ENCODE measurements around the gene CLIC3. TPM values are rescaled to one million over a fixed set of nuclear protein-coding genes. Genes with fewer than 3 reads are reported as not detected.

CLIC3 gene
- total RNA-seq, 4 donors from 2014 or later = 0.36 TPM; not detected in 3

DNA sequence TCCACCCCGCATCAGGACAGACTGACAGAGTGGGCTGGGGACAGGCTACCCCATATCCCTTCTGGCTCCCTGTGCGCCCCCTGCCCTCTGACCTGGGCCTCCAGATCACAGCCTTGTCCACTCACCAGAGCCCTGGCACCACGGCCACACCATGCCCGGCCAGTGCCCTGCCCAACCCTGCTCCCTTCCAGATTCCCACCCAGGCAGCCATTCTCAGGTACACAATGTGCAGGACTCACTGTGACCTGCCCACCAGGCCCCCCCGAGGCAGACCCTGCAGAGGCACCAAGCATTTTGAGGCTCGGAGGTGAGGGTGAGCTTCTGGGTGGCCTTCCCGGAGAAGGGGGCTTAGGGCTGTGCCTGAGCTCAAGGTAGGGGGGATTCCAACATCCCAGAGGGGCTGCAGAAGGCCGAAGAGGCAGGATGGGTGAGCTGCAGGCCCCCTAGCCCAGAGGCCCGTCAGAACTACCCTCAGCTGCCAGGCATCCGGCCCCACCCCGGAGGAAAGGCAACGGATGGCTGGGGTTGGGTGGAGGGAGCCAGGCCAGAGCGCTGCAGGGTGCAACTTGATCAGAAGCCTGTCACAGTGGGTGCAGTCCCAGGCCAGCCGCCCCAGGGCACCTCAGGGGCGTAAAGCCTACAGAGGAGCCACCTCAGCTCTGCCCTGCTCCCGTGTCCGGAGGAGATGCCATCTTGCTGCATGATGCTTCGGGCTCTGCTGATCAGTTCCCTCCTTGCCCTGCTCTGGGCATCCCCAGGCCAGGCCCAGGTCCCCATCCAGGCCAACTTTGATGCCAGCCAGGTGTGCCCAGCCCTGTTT is 13.9 kb downstream of the CLIC3 start, which contains the start of gene LCNL1:
Gene LCNL1 (plus strand): TSS at position 762 of the 820 bp plus-strand sequence. CDS start 594 bp downstream, outside the sequence.
- TF ChIP-seq, protein P1, sequence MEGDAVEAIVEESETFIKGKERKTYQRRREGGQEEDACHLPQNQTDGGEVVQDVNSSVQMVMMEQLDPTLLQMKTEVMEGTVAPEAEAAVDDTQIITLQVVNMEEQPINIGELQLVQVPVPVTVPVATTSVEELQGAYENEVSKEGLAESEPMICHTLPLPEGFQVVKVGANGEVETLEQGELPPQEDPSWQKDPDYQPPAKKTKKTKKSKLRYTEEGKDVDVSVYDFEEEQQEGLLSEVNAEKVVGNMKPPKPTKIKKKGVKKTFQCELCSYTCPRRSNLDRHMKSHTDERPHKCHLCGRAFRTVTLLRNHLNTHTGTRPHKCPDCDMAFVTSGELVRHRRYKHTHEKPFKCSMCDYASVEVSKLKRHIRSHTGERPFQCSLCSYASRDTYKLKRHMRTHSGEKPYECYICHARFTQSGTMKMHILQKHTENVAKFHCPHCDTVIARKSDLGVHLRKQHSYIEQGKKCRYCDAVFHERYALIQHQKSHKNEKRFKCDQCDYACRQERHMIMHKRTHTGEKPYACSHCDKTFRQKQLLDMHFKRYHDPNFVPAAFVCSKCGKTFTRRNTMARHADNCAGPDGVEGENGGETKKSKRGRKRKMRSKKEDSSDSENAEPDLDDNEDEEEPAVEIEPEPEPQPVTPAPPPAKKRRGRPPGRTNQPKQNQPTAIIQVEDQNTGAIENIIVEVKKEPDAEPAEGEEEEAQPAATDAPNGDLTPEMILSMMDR (IDR thresholded peaks at IDR 0.05 in 4 of 5, conservative IDR thresholded peaks at IDR 0.05 in 1 of 5) = no peak
- TF ChIP-seq POLR2A (IDR thresholded peaks at IDR 0.05) = no peak
- no peak for ATAC-seq
- no peak for DNase-seq
- intact Hi-C loops (cut with DNase I; ENCODE audit: low total_unique reads) (no loop called here), in situ Hi-C loops (cut with MboI; ENCODE audit: low sequenced_read_pairs in 4 of 4) (no loop called here)
- H3K27me3 ChIP-seq = peaks cover 19 to 37% (median 31%) of the 10 kb centered on the region in 3 donors
- H3K4me3 ChIP-seq = no peak within 1 kb of the TSS
- peaks cover 0 to 12% of the 10 kb centered on the region in 2 donors for H3K4me1 ChIP-seq
- H3K36me3 ChIP-seq = no peaks in the 10 kb centered on the region
- peak within 1 kb of the TSS in 2 of 4 donors; percentile 52 to 64 for H3K27ac ChIP-seq
- H3K9me3 ChIP-seq = no peaks in the 10 kb centered on the region

DNA sequence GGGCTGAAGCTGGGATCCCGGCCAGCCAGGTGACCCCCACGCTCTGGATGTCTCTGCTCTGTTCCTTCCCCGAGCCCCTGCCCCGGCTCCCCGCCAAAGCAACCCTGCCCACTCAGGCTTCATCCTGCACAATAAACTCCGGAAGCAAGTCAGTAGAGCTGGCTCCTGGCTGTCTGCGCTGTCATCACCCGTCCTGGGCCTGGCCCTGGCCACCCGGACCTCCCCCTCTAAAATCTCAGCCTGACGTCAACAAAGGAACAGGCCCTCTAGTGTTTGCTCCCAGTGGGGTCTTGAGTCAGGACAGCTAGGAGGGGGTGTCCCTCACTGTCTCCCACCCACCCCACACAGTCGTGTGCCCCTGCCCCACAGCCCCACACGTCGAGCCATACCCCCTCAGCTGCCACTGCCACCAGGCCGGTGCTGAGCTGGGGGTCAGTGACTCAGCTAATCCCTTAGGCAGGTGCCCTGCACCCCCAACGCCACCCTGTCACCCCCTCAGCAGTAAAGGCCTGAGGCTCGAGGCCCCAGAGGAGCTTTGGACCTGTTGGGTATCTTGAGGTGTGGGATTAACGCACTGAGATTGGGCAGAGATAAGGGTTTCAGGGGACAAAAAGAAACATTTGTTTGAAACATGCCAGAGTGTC is 14.7 kb downstream of the CLIC3 start:
- ATAC-seq (peak in 1 of 2 donors; percentile 21), DNase-seq (no peak)
- H3K27ac ChIP-seq = peak overlapping the region in 3 of 4 donors; percentile 18 to 64 (median 64)
- peaks cover 0 to 12% of the 10 kb centered on the region in 2 donors for H3K4me1 ChIP-seq
- intact Hi-C loops (cut with DNase I; ENCODE audit: low total_unique reads) (no loop called here), in situ Hi-C loops (cut with MboI; ENCODE audit: low sequenced_read_pairs in 4 of 4) (no loop called here)
- TF ChIP-seq, protein P1 (IDR thresholded peaks at IDR 0.05 in 4 of 5, conservative IDR thresholded peaks at IDR 0.05 in 1 of 5) = no peak
- no peak for TF ChIP-seq POLR2A (IDR thresholded peaks at IDR 0.05)
- H3K27me3 ChIP-seq = peaks cover 19 to 41% (median 35%) of the 10 kb centered on the region in 3 donors
- no peaks in the 10 kb centered on the region for H3K9me3 ChIP-seq
- no peak overlapping the region for H3K4me3 ChIP-seq
- H3K36me3 ChIP-seq = no peaks in the 10 kb centered on the region

DNA sequence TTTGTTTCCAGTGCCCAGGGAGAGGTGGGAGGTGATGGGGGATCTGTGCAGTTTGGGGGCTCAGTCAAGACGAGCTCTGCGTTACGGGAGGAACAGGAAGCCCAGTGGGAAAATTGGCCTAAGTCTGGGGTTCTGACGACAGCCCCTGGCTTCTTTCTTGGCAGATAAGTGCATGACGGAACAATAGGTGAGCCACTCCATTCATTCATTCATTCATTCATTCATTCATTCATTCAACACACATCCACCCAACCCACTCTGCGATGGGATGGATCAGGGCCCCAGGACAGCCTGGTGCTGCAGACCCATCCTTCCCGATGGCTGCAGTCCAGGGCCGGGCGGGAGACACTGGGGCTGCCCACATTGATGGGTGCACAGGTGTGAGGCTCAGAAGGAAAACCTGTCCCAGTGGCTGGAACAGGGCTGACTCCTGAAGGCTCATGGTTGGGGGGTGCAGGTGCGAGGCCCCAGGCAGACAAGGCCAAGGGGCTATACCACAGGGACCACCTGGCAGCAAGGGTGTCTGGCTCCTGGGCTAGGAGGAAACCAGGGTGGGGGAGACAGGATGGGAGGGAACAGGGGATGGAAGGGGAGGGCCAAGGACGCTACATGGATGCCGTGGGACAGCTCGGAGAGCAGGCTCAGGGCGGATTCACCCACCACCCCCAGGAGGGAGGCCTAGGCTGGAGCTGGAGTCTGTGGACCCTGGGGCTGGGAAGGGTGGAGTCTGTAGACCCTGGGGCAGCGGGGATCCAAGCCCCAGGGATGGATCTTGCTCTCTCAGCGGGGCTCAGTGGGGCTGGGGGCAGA is 15.5 kb downstream of the CLIC3 start:
- DNase-seq = no peak
- Histone ChIP-seq H3K9me3 (no peaks in the 10 kb centered on the region), H3K4me1 (peaks cover 0 to 12% of the 10 kb centered on the region in 2 donors), H3K27ac (peak overlapping the region in 3 of 4 donors; percentile 18 to 64 (median 64)), H3K36me3 (no peaks in the 10 kb centered on the region), H3K4me3 (no peak overlapping the region), H3K27me3 (peaks cover 13 to 33% (median 32%) of the 10 kb centered on the region in 3 donors)
- intact Hi-C loops (cut with DNase I; ENCODE audit: low total_unique reads) = no loop called here
- no peak for ATAC-seq
- in situ Hi-C loops (cut with MboI; ENCODE audit: low sequenced_read_pairs in 4 of 4) = no loop called here
- TF ChIP-seq POLR2A (IDR thresholded peaks at IDR 0.05) = no peak
- TF ChIP-seq, protein P1 (IDR thresholded peaks at IDR 0.05 in 4 of 5, conservative IDR thresholded peaks at IDR 0.05 in 1 of 5) = no peak

DNA sequence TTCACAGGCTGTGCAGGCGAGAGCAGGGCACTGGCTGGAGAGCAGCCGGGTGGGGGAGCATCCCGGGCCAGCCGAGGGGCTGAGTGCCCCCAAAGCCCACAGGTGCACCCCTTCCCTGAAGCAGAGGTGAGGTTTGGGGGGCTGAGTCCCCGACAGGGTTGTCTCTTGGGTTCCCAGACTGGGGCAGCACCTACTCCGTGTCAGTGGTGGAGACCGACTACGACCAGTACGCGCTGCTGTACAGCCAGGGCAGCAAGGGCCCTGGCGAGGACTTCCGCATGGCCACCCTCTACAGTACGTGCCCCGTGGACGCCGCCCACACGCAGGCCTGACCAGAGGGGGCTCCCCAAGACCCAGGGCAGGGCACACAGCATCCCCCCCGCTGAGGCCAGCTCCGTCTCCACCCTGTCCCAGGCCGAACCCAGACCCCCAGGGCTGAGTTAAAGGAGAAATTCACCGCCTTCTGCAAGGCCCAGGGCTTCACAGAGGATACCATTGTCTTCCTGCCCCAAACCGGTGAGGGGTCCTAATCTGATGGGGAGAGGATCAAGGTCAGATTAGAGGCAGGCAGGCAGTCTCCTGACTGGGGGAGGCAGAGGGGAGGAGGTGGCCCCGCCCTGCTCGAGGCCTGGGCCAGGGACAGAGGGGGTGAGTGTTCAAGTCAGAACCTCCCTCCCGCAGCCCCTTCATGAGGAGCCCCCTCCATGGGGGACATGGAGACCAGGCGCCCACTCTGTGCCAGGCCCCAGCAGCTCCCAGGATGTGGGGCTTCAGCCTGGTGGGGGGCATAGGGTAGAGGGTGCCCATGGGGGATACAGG is 16.4 kb downstream of the CLIC3 start:
- in situ Hi-C loops (cut with MboI; ENCODE audit: low sequenced_read_pairs in 4 of 4) (no loop called here), intact Hi-C loops (cut with DNase I; ENCODE audit: low total_unique reads) (no loop called here)
- Histone ChIP-seq H3K9me3 (no peaks in the 10 kb centered on the region), H3K36me3 (no peaks in the 10 kb centered on the region), H3K4me3 (no peak overlapping the region), H3K4me1 (peaks cover 0 to 8% of the 10 kb centered on the region in 2 donors), H3K27ac (peak overlapping the region in 1 of 4 donors; percentile 27), H3K27me3 (peaks cover 6 to 24% (median 23%) of the 10 kb centered on the region in 3 donors)
- TF ChIP-seq POLR2A (IDR thresholded peaks at IDR 0.05) = no peak
- TF ChIP-seq, protein P1 (IDR thresholded peaks at IDR 0.05 in 4 of 5, conservative IDR thresholded peaks at IDR 0.05 in 1 of 5) = no peak
- ATAC-seq (no peak), DNase-seq (no peak)
